A549 (cell line): ENCODE results near the gene KEL.

Experiments used
- CBX2 ChIP-seq: fragments of 200-600 bp; sonication (generic); IDR thresholded peaks from 2 replicates; pipeline ENCODE4 v1.6.1; 2016; ENCODE audit warnings: low read depth, mild to moderate bottlenecking, borderline replicate concordance
- USF2 ChIP-seq: fragments of 450-650 bp; IDR thresholded peaks from 2 replicates; pipeline ENCODE4 v1.6.1; 2014; ENCODE audit warnings: antibody characterized with exemption
- TF ChIP-seq, protein P1 (sequence below): fragments of >200 bp; sonication (Bioruptor Twin); formaldehyde crosslinking; IDR thresholded peaks from 3 replicates; pipeline ENCODE4 v1.5.1; 2016

- TF ChIP-seq, protein P1, sequence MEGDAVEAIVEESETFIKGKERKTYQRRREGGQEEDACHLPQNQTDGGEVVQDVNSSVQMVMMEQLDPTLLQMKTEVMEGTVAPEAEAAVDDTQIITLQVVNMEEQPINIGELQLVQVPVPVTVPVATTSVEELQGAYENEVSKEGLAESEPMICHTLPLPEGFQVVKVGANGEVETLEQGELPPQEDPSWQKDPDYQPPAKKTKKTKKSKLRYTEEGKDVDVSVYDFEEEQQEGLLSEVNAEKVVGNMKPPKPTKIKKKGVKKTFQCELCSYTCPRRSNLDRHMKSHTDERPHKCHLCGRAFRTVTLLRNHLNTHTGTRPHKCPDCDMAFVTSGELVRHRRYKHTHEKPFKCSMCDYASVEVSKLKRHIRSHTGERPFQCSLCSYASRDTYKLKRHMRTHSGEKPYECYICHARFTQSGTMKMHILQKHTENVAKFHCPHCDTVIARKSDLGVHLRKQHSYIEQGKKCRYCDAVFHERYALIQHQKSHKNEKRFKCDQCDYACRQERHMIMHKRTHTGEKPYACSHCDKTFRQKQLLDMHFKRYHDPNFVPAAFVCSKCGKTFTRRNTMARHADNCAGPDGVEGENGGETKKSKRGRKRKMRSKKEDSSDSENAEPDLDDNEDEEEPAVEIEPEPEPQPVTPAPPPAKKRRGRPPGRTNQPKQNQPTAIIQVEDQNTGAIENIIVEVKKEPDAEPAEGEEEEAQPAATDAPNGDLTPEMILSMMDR: no peak
- TF ChIP-seq CBX2 (no peak), USF2 (no peak)
These were observed 31.9 kb downstream of the KEL start for GRCh38 chr7:142930126-142930730.
